ENCODE data around the gene ANAPC2.

DNA sequence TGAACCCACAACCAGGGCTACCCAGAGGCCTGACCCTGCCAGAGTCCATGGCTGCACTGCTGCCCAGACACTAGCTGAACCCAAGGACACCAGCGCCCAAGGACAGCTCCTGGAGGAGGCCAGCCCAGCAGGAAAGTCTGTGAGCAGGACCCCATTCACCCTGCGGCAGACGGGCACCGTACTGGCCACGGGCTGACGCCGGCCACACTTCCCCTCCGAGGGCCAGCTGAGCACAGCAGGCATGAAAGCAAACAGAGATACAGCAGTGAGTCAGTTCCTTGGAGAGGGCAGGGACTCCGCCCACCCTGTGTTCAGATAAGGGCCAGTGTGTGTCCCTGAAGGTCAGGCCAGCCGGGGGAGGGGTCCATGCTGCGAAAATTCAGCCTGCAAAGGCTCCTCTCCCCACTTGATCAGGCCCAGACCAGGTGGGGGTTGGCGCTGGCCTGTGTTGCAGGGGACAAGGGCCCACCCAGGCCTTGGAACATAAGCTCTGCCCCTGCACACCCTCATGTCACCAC, 30.5 kb upstream of the ANAPC2 start:
- TF ChIP-seq, protein P1, sequence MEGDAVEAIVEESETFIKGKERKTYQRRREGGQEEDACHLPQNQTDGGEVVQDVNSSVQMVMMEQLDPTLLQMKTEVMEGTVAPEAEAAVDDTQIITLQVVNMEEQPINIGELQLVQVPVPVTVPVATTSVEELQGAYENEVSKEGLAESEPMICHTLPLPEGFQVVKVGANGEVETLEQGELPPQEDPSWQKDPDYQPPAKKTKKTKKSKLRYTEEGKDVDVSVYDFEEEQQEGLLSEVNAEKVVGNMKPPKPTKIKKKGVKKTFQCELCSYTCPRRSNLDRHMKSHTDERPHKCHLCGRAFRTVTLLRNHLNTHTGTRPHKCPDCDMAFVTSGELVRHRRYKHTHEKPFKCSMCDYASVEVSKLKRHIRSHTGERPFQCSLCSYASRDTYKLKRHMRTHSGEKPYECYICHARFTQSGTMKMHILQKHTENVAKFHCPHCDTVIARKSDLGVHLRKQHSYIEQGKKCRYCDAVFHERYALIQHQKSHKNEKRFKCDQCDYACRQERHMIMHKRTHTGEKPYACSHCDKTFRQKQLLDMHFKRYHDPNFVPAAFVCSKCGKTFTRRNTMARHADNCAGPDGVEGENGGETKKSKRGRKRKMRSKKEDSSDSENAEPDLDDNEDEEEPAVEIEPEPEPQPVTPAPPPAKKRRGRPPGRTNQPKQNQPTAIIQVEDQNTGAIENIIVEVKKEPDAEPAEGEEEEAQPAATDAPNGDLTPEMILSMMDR (IDR thresholded peaks at IDR 0.05; ENCODE audit: borderline replicate concordance, extremely low read depth, low read length, poor library complexity, severe bottlenecking): no peak
- no peak for TF ChIP-seq EZH2 (IDR thresholded peaks at IDR 0.05; ENCODE audit: borderline replicate concordance, low read depth, low read length, severe bottlenecking)

Data from DND-41 (cell line).